ENCODE results near the gene MPV17L.
"Not testable (repeated sequence)": the region's sequence is repeated elsewhere in the genome, so short reads cannot be mapped to it uniquely, and the experiment has no call there.

Gene MPV17L

GRCh38 chr16:15395631-15396508, at the start of gene MPV17L:
TSS of gene MPV17L (plus strand) at chr16:15395754. CDS start at chr16:15395898, 144 bp downstream.
- DNase-seq (ENCODE audit: low spot score): peak; percentile 42

GRCh38 chr16:15348721-15349120, 46.8 kb upstream of the MPV17L start:
- not testable (repeated sequence) for DNase-seq (ENCODE audit: low spot score)

DNA sequence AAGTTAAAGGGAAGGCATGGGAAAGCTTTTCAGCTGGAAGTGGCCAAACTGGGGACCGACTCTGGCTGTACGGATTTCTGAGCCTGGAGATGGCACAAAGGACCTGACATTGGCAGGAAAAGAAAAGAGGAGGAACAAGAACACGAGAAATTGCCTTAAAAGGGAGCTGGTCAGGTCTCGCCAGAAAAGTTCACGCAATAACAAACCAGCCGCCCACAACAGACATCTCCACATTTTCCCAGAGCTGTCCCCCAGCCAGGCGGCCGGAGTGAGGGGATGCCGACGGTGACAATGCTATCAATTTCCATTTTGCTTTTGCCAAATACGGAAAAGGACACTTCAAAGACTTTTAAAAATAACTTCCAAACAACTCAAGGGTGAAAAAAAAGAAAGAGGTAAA, 44.3 kb upstream of the MPV17L start:
- not testable (repeated sequence) for DNase-seq (ENCODE audit: low spot score)

DNA sequence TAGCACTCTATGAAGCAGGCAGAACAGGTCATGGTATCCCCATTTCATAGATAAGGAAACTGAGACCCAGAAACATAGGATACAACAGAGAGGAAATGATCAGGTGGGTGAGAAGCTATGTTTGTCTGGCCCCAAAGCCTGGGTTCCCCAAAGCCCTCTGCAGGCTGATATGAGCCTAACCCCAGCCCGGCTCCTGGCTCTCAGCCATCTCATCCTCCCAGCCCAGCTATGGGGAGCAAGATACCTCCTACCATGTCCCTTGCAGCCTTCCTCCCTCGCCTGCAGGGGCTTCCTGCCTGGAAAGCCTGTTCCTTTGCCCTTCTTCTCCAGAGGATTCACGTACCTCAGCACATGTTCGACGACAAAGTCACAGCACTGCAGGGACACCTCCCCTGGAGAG, 43.8 kb upstream of the MPV17L start:
- not testable (repeated sequence) for DNase-seq (ENCODE audit: low spot score)

- not testable (repeated sequence) for DNase-seq (ENCODE audit: low spot score)
Observed at GRCh38 chr16:15352852-15353251, 42.7 kb upstream of the MPV17L start.

DNA sequence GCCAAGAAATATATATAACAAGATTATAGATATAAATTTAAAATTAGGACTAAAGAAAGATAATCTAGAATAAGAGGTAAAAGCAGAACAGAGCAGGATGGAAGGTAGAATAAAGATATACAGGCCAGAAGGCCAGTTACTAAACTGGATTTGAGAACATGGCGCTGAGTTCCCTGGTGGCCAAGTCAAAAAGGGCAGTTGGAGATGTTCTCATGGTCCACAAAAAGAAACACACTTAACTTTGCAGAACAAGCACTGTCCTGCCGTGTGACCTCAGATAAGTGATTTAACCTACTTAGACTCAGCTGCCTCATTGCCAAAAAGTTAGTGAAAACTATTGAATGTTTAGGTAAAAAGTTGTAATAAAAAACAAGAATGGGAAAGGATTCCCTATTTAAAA, 40.7 kb upstream of the MPV17L start:
- not testable (repeated sequence) for DNase-seq (ENCODE audit: low spot score)

GRCh38 chr16:15357495-15357894, 38.1 kb upstream of the MPV17L start:
- not testable (repeated sequence) for DNase-seq (ENCODE audit: low spot score)

DNA sequence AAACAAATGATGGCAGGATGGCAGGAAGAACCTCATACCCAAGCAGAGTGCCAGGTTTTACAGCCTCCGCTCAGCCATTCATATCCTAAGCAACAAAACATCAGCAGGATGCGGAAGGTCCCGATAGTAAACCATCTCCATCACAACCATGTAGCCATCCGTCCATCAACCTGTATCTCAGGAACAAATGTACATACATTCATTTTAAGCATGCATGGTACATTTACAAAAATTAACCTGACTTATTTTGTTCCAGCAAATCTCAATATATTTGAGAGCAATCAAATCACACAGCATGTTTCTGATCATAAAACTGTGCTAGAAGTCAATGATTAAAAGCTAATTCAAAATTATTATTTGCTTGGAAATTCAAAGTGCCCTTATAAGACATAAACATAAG, 17.4 kb upstream of the MPV17L start, which contains the start of gene NPIPA5:
Gene NPIPA5, minus strand, starts transcription at position 101 of the 400 bp plus-strand sequence. Its CDS starts 0 bp downstream, at position 101.
- DNase-seq (ENCODE audit: low spot score): not testable (repeated sequence)

DNA sequence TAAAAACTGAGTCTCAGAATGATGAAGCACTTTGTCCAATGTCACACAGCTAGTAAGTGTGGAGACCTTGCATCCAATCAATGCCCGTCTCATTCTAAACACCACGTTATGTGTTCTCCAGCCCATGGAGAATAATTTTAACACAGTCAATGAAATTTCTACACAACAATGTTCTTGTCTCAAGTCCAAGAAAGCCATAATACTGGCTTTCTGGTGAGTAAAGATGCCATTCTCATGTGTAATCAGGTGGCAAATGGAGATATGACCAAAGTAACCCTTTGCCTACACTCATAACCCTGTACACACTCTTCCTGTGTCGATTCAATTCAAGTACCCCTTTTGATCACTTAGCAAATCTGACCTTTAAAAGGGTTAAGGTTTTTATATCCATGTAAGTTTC, 12.7 kb upstream of the MPV17L start:
- not testable (repeated sequence) for DNase-seq (ENCODE audit: low spot score)

DNA sequence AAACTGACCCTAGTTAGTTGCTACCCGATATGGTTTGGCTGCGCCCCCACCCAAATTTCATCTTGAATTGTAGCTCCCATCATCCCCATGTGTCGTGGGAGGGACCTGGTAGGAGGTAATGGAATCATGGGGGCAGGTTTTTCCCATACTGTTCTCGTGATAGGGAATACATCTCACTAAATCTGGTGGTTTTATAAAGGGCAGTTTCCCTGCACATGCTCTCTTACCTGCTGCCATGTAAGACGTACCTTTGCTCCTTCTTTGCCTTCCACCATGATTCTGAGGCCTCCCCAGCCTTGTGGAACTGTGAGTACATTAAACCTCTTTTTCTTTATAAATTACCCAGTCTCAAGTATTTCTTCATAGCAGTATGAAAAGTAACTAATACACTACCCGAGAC, 7.5 kb upstream of the MPV17L start:
- DNase-seq (ENCODE audit: low spot score): not testable (repeated sequence)

- DNase-seq (ENCODE audit: low spot score): not testable (repeated sequence)
Observed at GRCh38 chr16:15389916-15390315, 5.6 kb upstream of the MPV17L start.

DNA sequence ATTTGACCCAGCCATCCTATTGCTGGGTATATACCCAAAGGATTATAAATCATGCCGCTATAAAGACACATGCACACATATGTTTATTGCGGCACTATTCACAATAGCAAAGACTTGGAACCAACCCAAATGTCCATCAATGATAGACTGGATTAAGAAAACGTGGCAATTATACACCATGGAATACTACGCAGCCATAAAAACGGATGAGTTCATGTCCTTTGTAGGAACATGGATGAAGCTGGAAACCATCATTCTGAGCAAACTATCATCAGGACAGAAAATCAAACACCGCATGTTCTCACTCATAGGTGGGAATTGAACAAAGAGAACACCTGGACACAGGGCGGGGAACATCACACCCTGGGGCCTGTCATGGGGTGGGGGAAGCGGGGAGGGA, 2.5 kb upstream of the MPV17L start:
- DNase-seq (ENCODE audit: low spot score): not testable (repeated sequence)

DNA sequence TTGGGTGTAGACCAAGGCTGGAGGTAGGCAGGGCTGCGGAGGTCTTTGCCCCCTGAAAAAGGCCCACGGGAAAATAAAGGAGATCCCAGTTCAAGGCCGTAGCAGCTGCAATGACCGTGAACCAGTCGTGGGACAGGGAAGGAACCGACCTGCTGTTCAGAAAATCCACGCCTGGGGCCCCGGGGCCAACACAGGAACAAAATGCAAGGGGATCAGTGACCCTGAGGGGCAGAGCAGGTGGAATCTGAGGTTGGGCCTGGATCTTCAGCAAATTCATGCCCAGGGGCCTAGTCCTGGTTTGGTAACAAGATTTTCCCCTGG, 915 bp downstream of the MPV17L start:
- not testable (repeated sequence) for DNase-seq (ENCODE audit: low spot score)

DNA sequence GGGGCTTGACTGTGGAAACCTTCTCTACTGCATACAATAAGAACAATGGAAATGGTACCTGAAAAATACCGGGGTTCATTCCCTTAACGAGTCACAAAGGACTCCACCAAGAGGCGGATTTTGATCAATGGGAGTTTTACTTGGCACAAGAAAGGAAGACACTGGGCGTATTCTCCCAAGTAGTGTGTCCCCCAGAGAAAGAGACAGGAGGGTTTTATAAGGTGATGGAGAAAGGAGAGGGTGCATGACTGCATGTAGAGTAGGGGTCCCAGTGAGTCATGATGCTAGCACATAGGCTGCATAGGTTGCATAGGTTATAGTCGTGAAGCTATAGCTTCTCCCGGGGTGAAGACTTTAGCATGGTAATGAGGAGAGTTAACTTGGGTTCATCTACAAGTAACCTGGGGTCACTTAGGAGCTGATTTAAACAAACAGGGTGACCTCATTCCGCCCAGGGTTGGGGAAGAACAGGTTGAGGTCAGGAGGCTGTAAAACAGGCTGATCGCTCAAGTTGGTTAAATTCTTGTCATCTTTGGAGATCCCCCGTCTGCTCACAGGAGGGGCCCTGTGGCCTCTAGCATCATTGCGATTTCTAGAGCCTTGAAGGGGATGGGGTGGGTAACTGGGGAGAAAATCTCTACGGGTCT, 1.5 kb downstream of the MPV17L start:
- no peak for DNase-seq (ENCODE audit: low spot score)

DNA sequence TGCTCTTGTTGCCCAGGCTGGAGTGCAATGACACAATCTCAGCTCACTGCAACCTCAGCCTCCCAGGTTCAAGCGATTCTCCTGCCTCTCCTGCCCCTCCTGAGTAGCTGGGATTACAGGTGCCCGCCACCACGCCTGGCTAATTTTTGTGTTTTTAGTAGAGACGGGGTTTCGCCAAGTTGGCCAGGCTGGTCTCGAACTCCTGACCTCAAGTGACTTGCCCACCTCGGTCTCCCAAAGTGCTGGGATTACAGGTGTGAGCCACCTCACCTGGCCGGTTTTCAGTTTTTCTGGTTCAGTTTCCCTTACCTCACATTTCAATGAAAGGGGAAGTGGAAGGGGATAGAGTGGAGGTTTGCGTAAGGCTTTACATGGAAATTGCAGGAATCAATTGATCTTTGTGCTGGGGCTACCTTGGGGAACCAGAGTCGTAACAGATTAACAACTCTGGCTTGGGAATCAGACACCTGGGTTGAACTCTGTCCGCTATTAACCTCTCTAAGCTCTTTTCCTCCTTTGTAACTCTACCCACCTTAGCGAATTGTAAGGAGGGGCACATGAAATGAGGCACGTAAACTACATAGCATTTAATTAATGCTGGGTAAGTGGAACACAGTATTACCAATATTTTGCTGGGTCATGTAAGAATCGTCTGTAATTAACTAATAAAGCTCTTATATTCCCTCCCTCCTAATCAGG, 3.2 kb downstream of the MPV17L start:
- DNase-seq (ENCODE audit: low spot score): peak; percentile 42

- no peak for DNase-seq (ENCODE audit: low spot score)
Observed at GRCh38 chr16:15399317-15399716, 3.8 kb downstream of the MPV17L start.

GRCh38 chr16:15400314-15400713, 4.8 kb downstream of the MPV17L start:
- not testable (repeated sequence) for DNase-seq (ENCODE audit: low spot score)

DNA sequence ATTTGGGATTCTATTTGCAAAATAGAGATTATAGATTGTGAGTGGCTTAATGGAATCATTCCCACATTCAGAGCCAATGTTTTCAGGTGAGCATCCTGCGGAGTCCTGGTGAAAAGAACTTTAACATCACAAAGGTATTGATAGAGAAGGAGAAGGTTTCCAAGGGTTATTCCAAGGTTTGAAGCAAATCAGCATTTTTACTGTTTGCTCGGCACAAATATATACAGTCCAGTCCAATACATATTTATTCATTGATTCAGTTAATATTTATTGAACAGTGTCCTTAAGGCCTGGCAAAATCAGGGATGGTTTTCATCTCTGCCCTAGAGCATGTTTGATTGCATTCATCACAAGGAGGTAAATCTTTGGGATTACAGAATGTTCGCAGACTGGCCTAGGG, 6.4 kb downstream of the MPV17L start:
- no peak for DNase-seq (ENCODE audit: low spot score)

DNA sequence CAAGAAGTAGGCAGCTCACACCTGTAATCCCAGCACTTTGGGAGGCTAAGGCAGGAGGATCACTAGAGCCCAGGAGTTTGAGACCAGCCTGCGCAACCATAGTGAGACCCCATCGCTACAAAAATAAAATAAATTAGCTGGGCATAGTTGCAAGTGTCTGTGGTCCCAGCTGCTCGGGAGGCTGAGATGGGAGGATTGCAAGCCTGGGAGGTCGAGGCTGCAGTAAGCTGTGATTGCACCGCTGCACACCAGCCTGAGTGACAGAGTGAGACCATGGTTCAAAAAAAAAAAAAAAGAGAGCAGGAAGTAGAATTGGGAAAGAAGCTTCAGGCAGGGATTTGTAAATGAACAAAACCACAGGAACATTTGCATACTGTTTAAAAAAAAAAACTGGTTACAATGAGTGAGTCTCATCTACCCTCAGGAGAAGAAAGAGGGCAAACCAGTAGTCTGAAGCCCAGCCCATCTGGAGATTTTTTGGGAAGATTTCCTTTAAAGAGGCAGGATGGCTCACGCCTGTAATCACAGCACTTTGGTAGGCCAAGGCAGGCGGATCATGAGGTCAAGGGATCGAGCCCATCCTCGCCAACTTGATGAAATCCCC, 7.9 kb downstream of the MPV17L start:
- no peak for DNase-seq (ENCODE audit: low spot score)

GRCh38 chr16:15404091-15404490, 8.5 kb downstream of the MPV17L start:
- not testable (repeated sequence) for DNase-seq (ENCODE audit: low spot score)

- DNase-seq (ENCODE audit: low spot score): no peak
Observed at GRCh38 chr16:15404792-15405191, 9.2 kb downstream of the MPV17L start.

GRCh38 chr16:15407756-15408155, 12.2 kb downstream of the MPV17L start:
- not testable (repeated sequence) for DNase-seq (ENCODE audit: low spot score)
